Neural cell (in vitro differentiated cells): Measurements from ENCODE around the gene ZNF253. TPM values are rescaled to one million over a fixed set of nuclear protein-coding genes. Genes with fewer than 3 reads are reported as not detected.

Experiments used
- H2AFZ ChIP-seq: fragments of 200-600, 300-800 bp; sonication (generic), shearing (Covaris generic); 2 replicates; pipeline ENCODE4 v1.6.0; 2014; ENCODE audit warnings: low read depth, mild to moderate bottlenecking, antibody characterized with exemption, low read length, moderate library complexity
- H3F3A ChIP-seq: fragments of 200-600 bp; shearing (Covaris generic); 2 replicates; pipeline ENCODE4 v1.6.1; 2016; ENCODE audit warnings: mild to moderate bottlenecking, moderate library complexity, mixed read lengths, antibody characterized with exemption, low read length; ENCODE audit not compliant: insufficient read depth, poor library complexity, severe bottlenecking
- H3K27ac ChIP-seq: fragments of 200-600, 300-800 bp; sonication (generic), shearing (Covaris generic); 2 replicates; pipeline ENCODE4 v1.5.1; 2014; ENCODE audit warnings: mild to moderate bottlenecking, low read length, moderate library complexity
- H3K27me3 ChIP-seq: fragments of 300-800, 200-600 bp; sonication (generic), shearing (Covaris generic); 2 replicates; pipeline ENCODE4 v1.6.0; 2014; ENCODE audit warnings: mild to moderate bottlenecking, low read depth, low read length, moderate library complexity; ENCODE audit not compliant: insufficient read depth
- H3K36me3 ChIP-seq: fragments of 300-800, 200-600 bp; sonication (generic), shearing (Covaris generic); 2 replicates; pipeline ENCODE4 v1.5.1; 2014; ENCODE audit warnings: mild to moderate bottlenecking, antibody characterized with exemption, low read length, moderate library complexity; ENCODE audit not compliant: insufficient read depth
- H3K4me2 ChIP-seq: fragments of 300-800, 200-600 bp; sonication (generic), shearing (Covaris generic); 2 replicates; pipeline ENCODE4 v1.6.0; 2014; ENCODE audit warnings: mild to moderate bottlenecking, low read length
- H3K4me3 ChIP-seq: fragments of 300-800, 200-600 bp; sonication (generic), shearing (Covaris generic); 2 replicates; pipeline ENCODE4 v1.5.1; 2014; ENCODE audit warnings: mild to moderate bottlenecking, low read length, moderate library complexity
- H3K79me2 ChIP-seq: fragments of 200-600 bp; shearing (Covaris generic); replicated peaks from 2 replicates; pipeline ENCODE4 v1.6.0; 2014; ENCODE audit warnings: mild to moderate bottlenecking, low read length, moderate library complexity; ENCODE audit not compliant: insufficient read depth
- H3K9ac ChIP-seq: fragments of 300-800, 200-600 bp; sonication (generic), shearing (Covaris generic); 2 replicates; pipeline ENCODE4 v1.6.1; 2016; ENCODE audit warnings: mild to moderate bottlenecking, low read length, mixed read lengths
- H3K9me2 ChIP-seq: fragments of 200-600 bp; shearing (Covaris generic); 2 replicates; pipeline ENCODE4 v1.6.1; 2016; ENCODE audit warnings: mild to moderate bottlenecking, low read length, mixed read lengths; ENCODE audit not compliant: insufficient read depth
- H3K9me3 ChIP-seq: fragments of 200-600, 300-800 bp; sonication (generic), shearing (Covaris generic); 2 replicates; pipeline ENCODE4 v1.6.1; 2016; ENCODE audit warnings: mild to moderate bottlenecking, mixed run types, low read length, moderate library complexity, mixed read lengths
- H4K20me1 ChIP-seq: fragments of 200-600 bp; shearing (Covaris generic); 2 replicates; pipeline ENCODE4 v1.6.1; 2016; ENCODE audit warnings: mild to moderate bottlenecking, mixed run types; ENCODE audit not compliant: insufficient read depth
- CTCF ChIP-seq: fragments of 450-650 bp; IDR thresholded peaks from 2 replicates; pipeline ENCODE4 v1.5.1; 2014; ENCODE audit warnings: antibody characterized with exemption, mild to moderate bottlenecking, moderate library complexity; ENCODE audit not compliant: poor library complexity, severe bottlenecking
- EP300 ChIP-seq: fragments of 450-650 bp; conservative IDR thresholded peaks from 2 replicates; pipeline ENCODE4 v1.6.1; 2014; ENCODE audit warnings: antibody characterized with exemption, mild to moderate bottlenecking, moderate library complexity; ENCODE audit not compliant: poor library complexity, severe bottlenecking
- EZH2 ChIP-seq: fragments of 200-600, 300-800 bp; shearing (Covaris generic), sonication (generic); IDR thresholded peaks from 2 replicates; pipeline ENCODE4 v1.6.1; 2014; ENCODE audit warnings: antibody characterized with exemption, low read length, borderline replicate concordance, mild to moderate bottlenecking; ENCODE audit not compliant: insufficient read depth, poor library complexity, severe bottlenecking
- MXI1 ChIP-seq: fragments of 450-650 bp; conservative IDR thresholded peaks from 2 replicates; pipeline ENCODE4 v1.6.1; 2014; ENCODE audit warnings: antibody characterized with exemption, mild to moderate bottlenecking; ENCODE audit not compliant: poor library complexity, severe bottlenecking
- POLR2AphosphoS5 ChIP-seq: IDR thresholded peaks from 2 replicates; pipeline ENCODE4 v1.6.1; 2012
- RAD21 ChIP-seq: fragments of 450-650 bp; conservative IDR thresholded peaks from 2 replicates; pipeline ENCODE4 v1.6.1; 2014; ENCODE audit warnings: antibody characterized with exemption, mild to moderate bottlenecking, moderate library complexity
- REST ChIP-seq: IDR thresholded peaks from 2 replicates; pipeline ENCODE4 v1.6.1; 2012; ENCODE audit warnings: borderline replicate concordance
- SMC3 ChIP-seq: fragments of 450-650 bp; conservative IDR thresholded peaks from 2 replicates; pipeline ENCODE4 v1.6.1; 2014; ENCODE audit warnings: antibody characterized with exemption, mild to moderate bottlenecking, moderate library complexity; ENCODE audit not compliant: poor library complexity
- TAF1 ChIP-seq: IDR thresholded peaks from 2 replicates; pipeline ENCODE4 v1.6.1; 2012; ENCODE audit warnings: low read depth
- polyA plus RNA-seq: library from polyadenylated mRNA; depleted of rRNA; stranded (reverse); fragments of >200 nt; gene quantifications from 2 replicates; pipeline ENCODE4 v1.2.3, GENCODE V29; 2014

Gene ZNF253
- polyA plus RNA-seq, 1 donor from 2014 or later = 25.9 TPM

- Histone ChIP-seq H3K9me3 (peaks cover 28% of the 10 kb centered on the region), H3K4me3 (no peak overlapping the region), H3K27ac (no peak overlapping the region), H3K79me2 (no peaks in the 10 kb centered on the region), H3K9me2 (no peaks in the 10 kb centered on the region), H2AFZ (no peak overlapping the region), H3F3A (no peaks in the 10 kb centered on the region), H3K36me3 (peaks cover 24% of the 10 kb centered on the region), H4K20me1 (no peaks in the 10 kb centered on the region), H3K9ac (no peak overlapping the region), H3K4me2 (no peak overlapping the region), H3K27me3 (no peaks in the 10 kb centered on the region)
- TF ChIP-seq TAF1 (no peak), RAD21 (no peak), MXI1 (no peak), REST (no peak), SMC3 (no peak), POLR2AphosphoS5 (no peak), EZH2 (no peak), EP300 (no peak)
Measured at GRCh38 chr19:19937403-19937802, 71.7 kb downstream of the ZNF253 start.

DNA sequence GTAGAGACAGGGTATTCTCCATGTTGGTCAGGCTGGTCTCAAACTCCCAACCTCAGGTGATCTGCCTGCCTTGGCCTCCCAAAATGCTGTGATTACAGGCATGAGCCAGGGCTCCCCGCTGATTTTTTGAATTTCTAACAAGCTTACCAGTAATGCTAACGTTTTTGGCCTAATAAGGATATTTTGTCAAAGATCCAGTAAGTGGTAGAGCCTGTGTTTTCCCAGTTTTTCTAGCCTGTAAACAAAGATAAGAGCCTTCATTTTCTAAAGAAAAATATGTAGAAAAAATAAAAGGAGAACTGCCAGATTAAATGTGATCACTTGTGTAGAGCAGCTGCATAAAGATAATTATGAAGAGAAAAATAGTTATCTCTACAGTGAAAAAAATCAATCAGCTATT, 72.8 kb downstream of the ZNF253 start:
- Histone ChIP-seq H3K9me3 (peaks cover 24% of the 10 kb centered on the region), H3K4me2 (no peak overlapping the region), H3K9me2 (no peaks in the 10 kb centered on the region), H3K27ac (no peak overlapping the region), H3K36me3 (peaks cover 19% of the 10 kb centered on the region), H3K4me3 (no peak overlapping the region), H3K79me2 (no peaks in the 10 kb centered on the region), H3K27me3 (no peaks in the 10 kb centered on the region), H3F3A (no peaks in the 10 kb centered on the region), H3K9ac (no peak overlapping the region), H2AFZ (no peak overlapping the region), H4K20me1 (no peaks in the 10 kb centered on the region)
- TF ChIP-seq SMC3 (no peak), EP300 (no peak), CTCF (no peak), MXI1 (no peak), REST (no peak), POLR2AphosphoS5 (no peak), RAD21 (no peak), EZH2 (no peak), TAF1 (no peak)
